Measurements from ENCODE around the gene AHRR.

GRCh38 chr5:334903-335739 is 13.6 kb downstream of the AHRR start:
- TF ChIP-seq SIN3A (IDR thresholded peaks at IDR 0.05; ENCODE audit: borderline replicate concordance, insufficient read depth, low read length) (no peak), FOXP2 (optimal IDR thresholded peaks at IDR 0.05; ENCODE audit: borderline replicate concordance, extremely low read depth, extremely low read length, insufficient read depth) (no peak), POLR2AphosphoS5 (IDR thresholded peaks at IDR 0.05; ENCODE audit: low read depth, low read length) (no peak), TAF1 (IDR thresholded peaks at IDR 0.05; ENCODE audit: borderline replicate concordance, insufficient read depth, low read length) (no peak), REST (IDR thresholded peaks at IDR 0.05; ENCODE audit: insufficient read depth in 1 of 2, low read depth in 2 of 2, low read length in 2 of 2) (no peak)

Data from PFSK-1 (cell line).